Karpas-422 (cell line): ENCODE data around the gene CTNNA2. TPM values are rescaled to one million over a fixed set of nuclear protein-coding genes. Genes with fewer than 3 reads are reported as not detected.

ENCODE experiments used
- DNase-seq: peaks from one replicate; pipeline ENCODE4 v3.0.0-alpha.2; 2015
- H2AFZ ChIP-seq: fragments of 200-600 bp; sonication (generic); 2 replicates; pipeline ENCODE4 v1.6.1; 2014; ENCODE audit warnings: antibody characterized with exemption, low read length, mixed read lengths
- H3K27ac ChIP-seq: fragments of 200-600 bp; sonication (generic); 2 replicates; pipeline ENCODE4 v1.5.1; 2014; ENCODE audit warnings: mild to moderate bottlenecking, low read length, moderate library complexity
- H3K27me3 ChIP-seq: fragments of 200-600 bp; sonication (generic); 2 replicates; pipeline ENCODE4 v1.6.1; 2014; ENCODE audit warnings: low read length, mixed read lengths
- H3K36me3 ChIP-seq: fragments of 200-600 bp; sonication (generic); 2 replicates; pipeline ENCODE4 v1.6.1; 2014; ENCODE audit warnings: low read length, mixed read lengths; ENCODE audit not compliant: insufficient read depth
- H3K4me1 ChIP-seq: fragments of 200-600 bp; sonication (generic); 2 replicates; pipeline ENCODE4 v1.6.1; 2014; ENCODE audit warnings: mild to moderate bottlenecking, low read length, mixed read lengths
- H3K4me2 ChIP-seq: fragments of 200-600 bp; sonication (generic); 2 replicates; pipeline ENCODE4 v1.6.1; 2014; ENCODE audit warnings: low read length, low read depth, mild to moderate bottlenecking; ENCODE audit not compliant: poor library complexity, severe bottlenecking
- H3K4me3 ChIP-seq: fragments of 200-600 bp; sonication (generic); 2 replicates; pipeline ENCODE4 v1.5.1; 2014; ENCODE audit warnings: mild to moderate bottlenecking, antibody characterized with exemption, low read length, mixed read lengths
- H3K79me2 ChIP-seq: fragments of 200-600 bp; sonication (generic); 2 replicates; pipeline ENCODE4 v1.6.1; 2014; ENCODE audit warnings: mild to moderate bottlenecking, low read length, mixed read lengths
- H3K9ac ChIP-seq: fragments of 200-600 bp; sonication (generic); 2 replicates; pipeline ENCODE4 v1.6.0; 2014; ENCODE audit warnings: low read length
- H3K9me2 ChIP-seq: fragments of 200-600 bp; sonication (generic), shearing (Covaris generic); replicated peaks from 2 replicates; pipeline ENCODE4 v1.6.0; 2014; ENCODE audit warnings: mild to moderate bottlenecking, low read length, moderate library complexity; ENCODE audit not compliant: insufficient read depth
- H3K9me3 ChIP-seq: fragments of 300-700, 200-600 bp; sonication (generic); 2 replicates; pipeline ENCODE4 v1.6.1; 2014; ENCODE audit warnings: low read length, mixed read lengths
- H4K20me1 ChIP-seq: fragments of 200-600 bp; sonication (generic); 2 replicates; pipeline ENCODE4 v1.6.1; 2014; ENCODE audit warnings: mild to moderate bottlenecking, antibody characterized with exemption, low read length, low read depth; ENCODE audit not compliant: insufficient read depth
- total RNA-seq: library from RNA; depleted of rRNA; stranded (reverse); fragments of >200 nt; shearing (Covaris generic); gene quantifications from 2 replicates; pipeline ENCODE4 v1.2.3, GENCODE V29; 2014; ENCODE audit warnings: low replicate concordance

Gene CTNNA2
- total RNA-seq, 1 experiment from 2014 or later: not detected

- DNase-seq: no peak
- H3K27ac ChIP-seq: no peak overlapping the region
- H3K9ac ChIP-seq: no peak overlapping the region
- no peak overlapping the region for H2AFZ ChIP-seq
- no peaks in the 10 kb centered on the region for H3K79me2 ChIP-seq
- no peaks in the 10 kb centered on the region for H3K27me3 ChIP-seq
- H4K20me1 ChIP-seq: no peaks in the 10 kb centered on the region
- H3K9me3 ChIP-seq: no peaks in the 10 kb centered on the region
- no peak overlapping the region for H3K4me2 ChIP-seq
- no peak overlapping the region for H3K4me3 ChIP-seq
- no peaks in the 10 kb centered on the region for H3K36me3 ChIP-seq
- H3K4me1 ChIP-seq: no peaks in the 10 kb centered on the region
- H3K9me2 ChIP-seq: no peaks in the 10 kb centered on the region
These were observed 425.8 kb downstream of the CTNNA2 start for GRCh38 chr2:79938648-79939047.

GRCh38 chr2:79940364-79940763 is 427.5 kb downstream of the CTNNA2 start:
- Histone ChIP-seq H3K27me3 (no peaks in the 10 kb centered on the region), H3K4me3 (no peak overlapping the region), H3K4me2 (no peak overlapping the region), H3K36me3 (no peaks in the 10 kb centered on the region), H4K20me1 (no peaks in the 10 kb centered on the region), H3K9me3 (no peaks in the 10 kb centered on the region), H3K9me2 (no peaks in the 10 kb centered on the region), H3K79me2 (no peaks in the 10 kb centered on the region), H2AFZ (no peak overlapping the region), H3K9ac (no peak overlapping the region), H3K27ac (no peak overlapping the region), H3K4me1 (no peaks in the 10 kb centered on the region)
- no peak for DNase-seq

- Histone ChIP-seq H4K20me1 (no peaks in the 10 kb centered on the region), H3K4me2 (no peak overlapping the region), H3K9me2 (no peaks in the 10 kb centered on the region), H3K4me1 (no peaks in the 10 kb centered on the region), H3K4me3 (no peak overlapping the region), H3K9me3 (no peaks in the 10 kb centered on the region), H3K9ac (no peak overlapping the region), H3K27ac (no peak overlapping the region), H3K36me3 (no peaks in the 10 kb centered on the region), H3K27me3 (no peaks in the 10 kb centered on the region), H2AFZ (no peak overlapping the region), H3K79me2 (no peaks in the 10 kb centered on the region)
- no peak for DNase-seq
These were observed 428.3 kb downstream of the CTNNA2 start for GRCh38 chr2:79941179-79941578.

GRCh38 chr2:79944205-79944604 is 431.4 kb downstream of the CTNNA2 start:
- Histone ChIP-seq H3K9ac (no peak overlapping the region), H3K36me3 (no peaks in the 10 kb centered on the region), H3K4me3 (no peak overlapping the region), H3K79me2 (no peaks in the 10 kb centered on the region), H3K27ac (no peak overlapping the region), H3K4me2 (no peak overlapping the region), H3K9me2 (no peaks in the 10 kb centered on the region), H2AFZ (no peak overlapping the region), H4K20me1 (no peaks in the 10 kb centered on the region), H3K27me3 (no peaks in the 10 kb centered on the region), H3K4me1 (no peaks in the 10 kb centered on the region), H3K9me3 (no peaks in the 10 kb centered on the region)
- no peak for DNase-seq

- Histone ChIP-seq H3K4me2 (no peak overlapping the region), H3K9ac (no peak overlapping the region), H3K4me1 (no peaks in the 10 kb centered on the region), H3K27me3 (no peaks in the 10 kb centered on the region), H3K9me2 (no peaks in the 10 kb centered on the region), H4K20me1 (no peaks in the 10 kb centered on the region), H3K79me2 (no peaks in the 10 kb centered on the region), H2AFZ (no peak overlapping the region), H3K4me3 (no peak overlapping the region), H3K27ac (no peak overlapping the region), H3K9me3 (no peaks in the 10 kb centered on the region), H3K36me3 (no peaks in the 10 kb centered on the region)
- DNase-seq: no peak
These were observed 433.0 kb downstream of the CTNNA2 start for GRCh38 chr2:79945653-79946445.

- Histone ChIP-seq H4K20me1 (no peaks in the 10 kb centered on the region), H3K9ac (no peak overlapping the region), H3K9me3 (no peaks in the 10 kb centered on the region), H3K4me2 (no peak overlapping the region), H3K9me2 (no peaks in the 10 kb centered on the region), H3K36me3 (no peaks in the 10 kb centered on the region), H3K79me2 (no peaks in the 10 kb centered on the region), H3K4me1 (no peaks in the 10 kb centered on the region), H3K27ac (no peak overlapping the region), H3K27me3 (no peaks in the 10 kb centered on the region), H2AFZ (no peak overlapping the region), H3K4me3 (no peak overlapping the region)
- no peak for DNase-seq
These were observed 434.9 kb downstream of the CTNNA2 start for GRCh38 chr2:79947751-79948150.

GRCh38 chr2:79950526-79950925 is 437.7 kb downstream of the CTNNA2 start:
- Histone ChIP-seq H3K9me2 (no peaks in the 10 kb centered on the region), H3K9ac (no peak overlapping the region), H3K4me2 (no peak overlapping the region), H3K27ac (no peak overlapping the region), H3K4me1 (no peaks in the 10 kb centered on the region), H3K9me3 (no peaks in the 10 kb centered on the region), H2AFZ (no peak overlapping the region), H4K20me1 (no peaks in the 10 kb centered on the region), H3K4me3 (no peak overlapping the region), H3K79me2 (no peaks in the 10 kb centered on the region), H3K36me3 (no peaks in the 10 kb centered on the region), H3K27me3 (no peaks in the 10 kb centered on the region)
- no peak for DNase-seq

GRCh38 chr2:79952616-79953015 is 439.8 kb downstream of the CTNNA2 start:
- no peak overlapping the region for H3K4me3 ChIP-seq
- H3K9ac ChIP-seq: no peak overlapping the region
- H4K20me1 ChIP-seq: no peaks in the 10 kb centered on the region
- no peaks in the 10 kb centered on the region for H3K36me3 ChIP-seq
- DNase-seq: no peak
- H2AFZ ChIP-seq: no peak overlapping the region
- no peak overlapping the region for H3K27ac ChIP-seq
- peaks cover 2% of the 10 kb centered on the region; the same call in 1 of the 2 replicates for H3K27me3 ChIP-seq
- no peaks in the 10 kb centered on the region for H3K79me2 ChIP-seq
- H3K9me3 ChIP-seq: no peaks in the 10 kb centered on the region
- no peaks in the 10 kb centered on the region for H3K4me1 ChIP-seq
- no peaks in the 10 kb centered on the region for H3K9me2 ChIP-seq
- H3K4me2 ChIP-seq: no peak overlapping the region
